GM18517 (cell line): ENCODE data around the gene PRSS23.
"Not testable (repeated sequence)": the region's sequence is repeated elsewhere in the genome, so short reads cannot be mapped to it uniquely, and the experiment has no call there.

ENCODE experiments used
- ATAC-seq: cut with Tn5 transposase; IDR thresholded peaks from one replicate; pipeline ENCODE4 v1.9.1; 2021; ENCODE audit warnings: mild to moderate bottlenecking, moderate library complexity; ENCODE audit not compliant: unreplicated experiment

Gene PRSS23

GRCh38 chr11:86800076-86800959 lies at the start of gene PRSS23:
TSS of gene PRSS23 (plus strand) at chr11:86800542. CDS start at chr11:86807644, 7,102 bp downstream.
- ATAC-seq, result no peak

- ATAC-seq, result no peak
Observed at GRCh38 chr11:86753459-86753858, 46.9 kb upstream of the PRSS23 start.

- ATAC-seq, result no peak
Observed at GRCh38 chr11:86755146-86755545, 45.2 kb upstream of the PRSS23 start.

- no peak for ATAC-seq
Observed at GRCh38 chr11:86758171-86758570, 42.2 kb upstream of the PRSS23 start.

GRCh38 chr11:86760577-86760976 lies 39.8 kb upstream of the PRSS23 start:
- no peak for ATAC-seq

- ATAC-seq, result no peak
Observed at GRCh38 chr11:86761978-86762377, 38.4 kb upstream of the PRSS23 start.

GRCh38 chr11:86765203-86765602 lies 35.1 kb upstream of the PRSS23 start:
- ATAC-seq, result no peak

GRCh38 chr11:86765878-86766277 lies 34.5 kb upstream of the PRSS23 start:
- ATAC-seq, result no peak

GRCh38 chr11:86769219-86769618 lies 31.1 kb upstream of the PRSS23 start:
- no peak for ATAC-seq

GRCh38 chr11:86770473-86771027 lies 29.8 kb upstream of the PRSS23 start:
- ATAC-seq, result not testable (repeated sequence)

GRCh38 chr11:86772999-86773398 lies 27.3 kb upstream of the PRSS23 start:
- no peak for ATAC-seq

- ATAC-seq, result no peak
Observed at GRCh38 chr11:86773513-86774252, 26.7 kb upstream of the PRSS23 start.

- ATAC-seq, result no peak
Observed at GRCh38 chr11:86774417-86774816, 25.9 kb upstream of the PRSS23 start.

GRCh38 chr11:86775361-86775760 lies 25.0 kb upstream of the PRSS23 start:
- ATAC-seq, result no peak

- ATAC-seq, result no peak
Observed at GRCh38 chr11:86781546-86781945, 18.8 kb upstream of the PRSS23 start.

- ATAC-seq, result no peak
Observed at GRCh38 chr11:86782742-86783141, 17.6 kb upstream of the PRSS23 start.

- ATAC-seq, result no peak
Observed at GRCh38 chr11:86783661-86784060, 16.7 kb upstream of the PRSS23 start.

- no peak for ATAC-seq
Observed at GRCh38 chr11:86784241-86784681, 16.1 kb upstream of the PRSS23 start.

GRCh38 chr11:86785576-86785975 lies 14.8 kb upstream of the PRSS23 start:
- no peak for ATAC-seq

GRCh38 chr11:86787018-86787536 lies 13.3 kb upstream of the PRSS23 start:
- ATAC-seq, result no peak

GRCh38 chr11:86787656-86788055 lies 12.7 kb upstream of the PRSS23 start:
- no peak for ATAC-seq
